Large intestine (tissue), 3 donors: Measurements from ENCODE around the gene PDK1. TPM values are rescaled to one million over a fixed set of nuclear protein-coding genes. Genes with fewer than 3 reads are reported as not detected.

ENCODE experiments used
- DNase-seq, 2 donors: peaks; one replicate each; pipeline versions ENCODE4 v3.0.0 to v3.0.0-alpha.2; 2013
- H3K27ac ChIP-seq: one replicate; pipeline ENCODE4 v1.5.1; 2013; ENCODE audit warnings: low read length
- H3K27me3 ChIP-seq: 2 replicates; pipeline ENCODE4 v1.6.1; 2013; ENCODE audit warnings: low read length; ENCODE audit not compliant: control insufficient read depth, insufficient read depth
- H3K36me3 ChIP-seq: 2 replicates; pipeline ENCODE4 v1.6.1; 2013; ENCODE audit warnings: low read length; ENCODE audit not compliant: control insufficient read depth, insufficient read depth
- H3K4me1 ChIP-seq: one replicate; pipeline ENCODE4 v1.6.1; 2013; ENCODE audit warnings: low read length; ENCODE audit not compliant: control insufficient read depth, insufficient read depth
- H3K4me3 ChIP-seq: one replicate; pipeline ENCODE4 v1.5.1; 2013; ENCODE audit warnings: low read length
- H3K9me3 ChIP-seq: one replicate; pipeline ENCODE4 v1.6.1; 2013; ENCODE audit warnings: mild to moderate bottlenecking, low read depth, low read length, moderate library complexity; ENCODE audit not compliant: control insufficient read depth
- WGBS: methylation state at CpG from one replicate; pipeline ENCODE4 v1.1.5; 2013; ENCODE audit warnings: low lambda C conversion rate; ENCODE audit not compliant: insufficient coverage; 5-methylcytosine and 5-hydroxymethylcytosine counted together
- polyA plus RNA-seq: library from polyadenylated mRNA; unstranded; fragments of 120-200 nt; gene quantifications from one replicate; pipeline ENCODE4 v1.2.1, GENCODE V29; 2013

PDK1 gene
- polyA plus RNA-seq, 1 donor, result 13.8 TPM

- Histone ChIP-seq H3K4me3 (no peak overlapping the region), H3K4me1 (peaks cover 6% of the 10 kb centered on the region), H3K36me3 (no peaks in the 10 kb centered on the region), H3K27me3 (no peaks in the 10 kb centered on the region), H3K9me3 (peaks cover 5% of the 10 kb centered on the region), H3K27ac (no peak overlapping the region)
- DNase-seq, result no peak
Observed at GRCh38 chr2:172550419-172550818, 5.5 kb upstream of the PDK1 start.

- Histone ChIP-seq H3K4me1 (peaks cover 6% of the 10 kb centered on the region), H3K27ac (no peak overlapping the region)
Observed at GRCh38 chr2:172551271-172551670, 4.6 kb upstream of the PDK1 start.

DNA sequence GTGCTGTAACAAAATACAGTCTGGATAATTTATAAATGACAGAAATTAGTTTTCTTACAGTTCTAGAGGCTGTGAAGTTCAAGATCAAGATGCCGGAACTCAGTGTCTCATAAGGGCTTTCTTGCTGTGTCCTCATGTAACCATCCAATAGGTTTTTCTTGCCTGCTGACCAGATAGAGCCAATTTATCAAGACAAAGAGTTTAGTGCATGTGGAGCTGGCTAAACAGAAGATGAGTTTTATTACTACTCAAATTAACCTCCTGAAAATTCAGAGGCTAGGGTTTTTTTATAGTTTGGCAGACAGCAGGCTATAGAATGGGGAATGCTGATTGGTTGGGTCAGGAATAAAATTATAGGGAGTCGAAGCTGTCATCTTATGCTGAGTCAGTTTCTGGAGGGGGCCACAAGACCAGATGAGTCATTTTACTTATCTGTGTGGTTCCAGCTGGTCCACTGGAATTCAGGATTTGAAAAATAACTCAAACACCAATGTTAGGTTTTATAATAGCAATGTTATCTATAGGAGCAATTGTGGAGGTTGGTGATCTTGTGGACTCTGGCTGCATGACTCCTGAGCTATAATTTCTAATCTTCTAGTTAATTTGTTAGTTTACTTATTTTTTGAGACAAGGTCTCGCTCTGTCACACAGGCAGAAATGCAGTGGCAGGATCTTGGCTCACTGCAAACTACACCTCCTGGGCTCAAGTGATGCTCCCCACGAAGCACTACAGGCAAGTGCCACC lies 3.2 kb upstream of the PDK1 start:
- Histone ChIP-seq H3K9me3 (peaks cover 5% of the 10 kb centered on the region), H3K27me3 (no peaks in the 10 kb centered on the region), H3K4me1 (peaks cover 9% of the 10 kb centered on the region), H3K4me3 (no peak overlapping the region), H3K27ac (peak overlapping the region; percentile 66), H3K36me3 (no peaks in the 10 kb centered on the region)
- WGBS, result 80% methylated on average over 1 of the region's 4 CpGs
- peak; percentile 55 to 78 for DNase-seq

More at GRCh38 chr2:172551271-172551670, 4.6 kb upstream of the PDK1 start:
- no peaks in the 10 kb centered on the region for H3K36me3 ChIP-seq
- DNase-seq, result peak in 1 of 2 donors; percentile 32
- no peaks in the 10 kb centered on the region for H3K27me3 ChIP-seq
- no peak overlapping the region for H3K4me3 ChIP-seq
- H3K9me3 ChIP-seq, result peaks cover 5% of the 10 kb centered on the region

DNA sequence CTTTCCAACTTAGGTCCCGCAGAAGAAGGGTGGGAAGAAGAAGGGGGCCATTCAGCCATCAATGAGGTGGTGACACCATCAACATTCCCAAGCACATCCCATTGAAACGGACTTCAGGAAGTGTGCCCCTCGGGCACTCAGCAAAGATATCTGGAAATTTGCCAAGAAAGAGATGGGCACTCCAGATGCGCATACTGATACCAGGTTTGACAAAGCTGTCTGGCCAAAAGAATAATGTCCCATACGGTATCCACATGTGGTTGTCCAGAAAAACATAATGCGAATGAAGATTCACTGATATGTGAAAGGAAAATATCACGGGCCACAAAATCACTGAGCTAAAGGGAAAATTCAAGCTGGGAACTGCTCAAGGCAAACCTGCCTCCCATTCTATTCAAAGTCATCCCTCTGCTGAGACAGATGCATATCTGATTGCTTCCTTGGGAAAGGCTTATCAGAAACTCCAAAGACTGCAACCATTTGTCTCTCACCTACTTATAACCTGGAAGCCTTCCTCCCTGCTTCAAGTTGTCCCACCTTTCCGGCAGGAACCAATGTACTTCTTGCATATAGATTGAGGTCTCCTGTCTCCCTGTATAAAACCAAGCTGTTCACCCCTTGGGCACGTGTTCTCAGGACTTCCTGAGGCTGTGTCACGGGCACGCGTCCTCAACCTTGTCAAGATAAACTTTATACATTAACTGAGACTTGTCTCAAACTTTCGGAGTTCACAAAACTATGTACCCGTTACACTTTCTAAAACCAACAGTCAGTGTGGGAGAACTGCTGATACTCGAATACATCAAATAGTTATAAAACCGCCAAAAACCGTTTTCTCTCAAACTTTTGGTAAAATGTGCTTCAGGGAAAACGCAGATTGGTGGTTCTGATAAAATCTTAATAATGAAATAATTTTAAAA lies 1.3 kb upstream of the PDK1 start:
- no peaks in the 10 kb centered on the region for H3K9me3 ChIP-seq
- H3K4me1 ChIP-seq, result peaks cover 16% of the 10 kb centered on the region
- no peak overlapping the region for H3K27ac ChIP-seq
- H3K27me3 ChIP-seq, result no peaks in the 10 kb centered on the region
- H3K4me3 ChIP-seq, result peak overlapping the region; percentile 88
- WGBS, result 53% methylated on average over 9 of the region's 18 CpGs
- no peaks in the 10 kb centered on the region for H3K36me3 ChIP-seq
- peak in 1 of 2 donors; percentile 39 for DNase-seq

GRCh38 chr2:172555272-172555521 lies 693 bp upstream of the PDK1 start:
- Histone ChIP-seq H3K27ac (peak overlapping the region; percentile 82), H3K4me3 (peak overlapping the region; percentile 88), H3K36me3 (no peaks in the 10 kb centered on the region), H3K27me3 (no peaks in the 10 kb centered on the region), H3K9me3 (no peaks in the 10 kb centered on the region), H3K4me1 (peaks cover 16% of the 10 kb centered on the region)
- DNase-seq, result no peak
- WGBS, result no CpG with 5 or more reads among the region's 8 CpGs

DNA sequence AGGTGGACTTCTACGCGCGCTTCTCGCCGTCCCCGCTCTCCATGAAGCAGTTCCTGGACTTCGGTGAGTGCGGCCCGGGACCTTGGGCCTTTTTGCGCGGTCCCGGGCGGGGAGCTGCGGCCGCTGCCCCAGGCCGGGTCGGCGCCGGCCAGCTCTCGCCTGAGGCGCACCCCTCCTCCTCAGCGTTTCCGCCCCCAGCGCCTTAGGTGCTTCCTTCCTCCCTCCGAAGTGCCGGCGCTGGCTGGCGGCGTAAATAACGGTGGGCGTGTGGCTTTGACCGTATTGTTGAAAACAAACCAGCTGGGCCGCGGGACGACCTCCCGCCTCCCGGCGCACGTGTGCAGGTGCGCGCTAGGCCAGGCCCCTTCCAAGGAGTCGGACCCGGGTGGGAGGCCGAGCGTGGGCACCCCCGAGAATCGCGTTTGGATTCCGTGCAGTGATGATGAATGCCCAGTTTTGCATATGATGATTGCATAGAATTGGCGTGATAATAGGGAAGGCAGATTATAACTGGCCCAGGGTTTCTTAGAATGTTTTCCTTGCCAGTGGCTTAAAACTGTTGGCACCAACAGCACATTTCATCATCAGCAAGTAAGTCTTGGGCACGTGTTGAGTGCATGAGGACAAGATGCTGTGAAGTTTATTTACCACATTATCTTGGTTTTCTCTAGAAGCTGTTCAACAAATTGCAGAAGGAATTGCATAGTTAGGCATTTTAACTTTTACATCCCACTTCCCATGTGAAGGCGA lies 569 bp downstream of the PDK1 start:
- peak; percentile 31 to 75 for DNase-seq
- peak overlapping the region; percentile 74 for H3K4me3 ChIP-seq
- H3K4me1 ChIP-seq, result peaks cover 14% of the 10 kb centered on the region
- H3K27ac ChIP-seq, result peak overlapping the region; percentile 79
- no peaks in the 10 kb centered on the region for H3K9me3 ChIP-seq
- H3K27me3 ChIP-seq, result no peaks in the 10 kb centered on the region
- 0% methylated on average over 1 of the region's 52 CpGs for WGBS
- no peaks in the 10 kb centered on the region for H3K36me3 ChIP-seq

DNA sequence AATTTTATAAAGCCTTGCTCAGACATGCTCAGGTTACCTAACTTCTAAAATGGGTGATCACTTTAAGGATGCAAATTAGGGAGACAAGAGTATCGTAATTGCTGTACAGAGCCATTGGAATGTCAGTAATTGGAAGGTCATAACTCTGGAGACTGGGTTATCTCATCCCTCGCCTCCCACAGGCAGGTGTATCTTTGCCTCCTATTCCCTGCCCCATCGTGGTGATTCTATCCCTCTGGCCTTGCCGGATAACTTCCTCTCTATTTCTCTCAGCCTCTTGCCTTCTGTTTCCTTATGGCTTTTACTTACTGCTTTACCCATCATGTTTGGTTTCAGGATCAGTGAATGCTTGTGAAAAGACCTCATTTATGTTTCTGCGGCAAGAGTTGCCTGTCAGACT lies 2.5 kb downstream of the PDK1 start:
- WGBS, result no CpG with 5 or more reads among the region's 5 CpGs
- peak in 1 of 2 donors; percentile 13 for DNase-seq
- Histone ChIP-seq H3K9me3 (no peaks in the 10 kb centered on the region), H3K27ac (no peak overlapping the region), H3K27me3 (no peaks in the 10 kb centered on the region), H3K36me3 (no peaks in the 10 kb centered on the region), H3K4me3 (no peak overlapping the region), H3K4me1 (peaks cover 10% of the 10 kb centered on the region)

GRCh38 chr2:172560721-172561120 lies 4.8 kb downstream of the PDK1 start:
- H3K27ac ChIP-seq, result no peak overlapping the region
- peaks cover 6% of the 10 kb centered on the region for H3K36me3 ChIP-seq
- no peaks in the 10 kb centered on the region for H3K27me3 ChIP-seq
- peaks cover 10% of the 10 kb centered on the region for H3K4me1 ChIP-seq
- H3K4me3 ChIP-seq, result no peak overlapping the region
- 100% methylated on average over 2 of the region's 2 CpGs for WGBS
- H3K9me3 ChIP-seq, result no peaks in the 10 kb centered on the region
- DNase-seq, result no peak

GRCh38 chr2:172561270-172561669 lies 5.4 kb downstream of the PDK1 start:
- WGBS, result 63% methylated on average over 1 of the region's 4 CpGs
- Histone ChIP-seq H3K27ac (no peak overlapping the region), H3K9me3 (no peaks in the 10 kb centered on the region)

DNA sequence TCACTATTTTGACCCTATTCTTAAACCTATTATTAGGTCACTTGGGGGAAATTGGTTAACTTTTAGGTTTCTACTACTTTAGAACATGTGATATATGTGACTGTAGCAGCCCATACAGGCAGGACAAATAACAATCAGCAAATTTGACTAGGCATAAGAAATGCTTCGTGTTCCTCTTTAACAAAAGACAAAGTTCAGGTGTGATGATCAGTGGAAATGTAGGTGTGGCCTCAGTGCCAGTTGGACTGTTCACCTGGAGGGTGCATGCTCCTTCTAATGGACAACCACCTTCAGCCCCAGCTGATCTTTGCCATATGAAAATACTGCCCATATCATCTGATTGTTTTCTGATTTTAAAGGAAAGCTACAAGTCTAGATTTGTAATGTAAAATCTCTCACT lies 6.4 kb downstream of the PDK1 start:
- Histone ChIP-seq H3K27ac (peak overlapping the region; percentile 33), H3K4me1 (peaks cover 10% of the 10 kb centered on the region), H3K9me3 (no peaks in the 10 kb centered on the region), H3K27me3 (no peaks in the 10 kb centered on the region), H3K4me3 (no peak overlapping the region), H3K36me3 (peaks cover 12% of the 10 kb centered on the region)
- 17% methylated on average over 1 of the region's 1 CpG for WGBS
- DNase-seq, result peak; percentile 71 to 87

More at GRCh38 chr2:172561270-172561669, 5.4 kb downstream of the PDK1 start:
- Histone ChIP-seq H3K27me3 (no peaks in the 10 kb centered on the region), H3K4me3 (no peak overlapping the region), H3K36me3 (peaks cover 10% of the 10 kb centered on the region), H3K4me1 (peaks cover 10% of the 10 kb centered on the region)
- no peak for DNase-seq
